Measurements from ENCODE around the gene DNER.

DNER gene

DNA sequence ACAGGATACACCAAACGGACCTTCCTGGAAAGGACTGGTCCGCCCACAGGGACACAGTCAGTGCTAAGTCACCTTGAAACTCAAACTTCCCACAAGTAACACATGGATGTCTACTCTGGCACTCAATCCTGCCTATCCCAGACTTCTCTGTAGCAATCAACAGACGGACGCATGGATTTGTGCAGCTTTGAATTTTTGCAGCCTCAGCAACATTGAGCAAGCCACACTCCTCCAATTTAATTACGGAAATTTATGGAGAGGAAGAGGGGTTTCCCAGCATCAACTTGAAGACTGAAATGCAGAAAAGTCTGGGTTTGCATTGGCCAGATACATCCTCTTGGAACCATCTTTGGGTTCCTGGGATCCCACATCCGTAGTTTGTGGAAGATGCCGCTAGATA lies 26.2 kb downstream of the DNER start:
- H3K9me3 ChIP-seq (ENCODE audit: insufficient read depth, low read depth, low read length), result no peaks in the 10 kb centered on the region
- H3K4me3 ChIP-seq (ENCODE audit: low read length, poor library complexity, severe bottlenecking), result no peak overlapping the region
- TF ChIP-seq, protein P1, sequence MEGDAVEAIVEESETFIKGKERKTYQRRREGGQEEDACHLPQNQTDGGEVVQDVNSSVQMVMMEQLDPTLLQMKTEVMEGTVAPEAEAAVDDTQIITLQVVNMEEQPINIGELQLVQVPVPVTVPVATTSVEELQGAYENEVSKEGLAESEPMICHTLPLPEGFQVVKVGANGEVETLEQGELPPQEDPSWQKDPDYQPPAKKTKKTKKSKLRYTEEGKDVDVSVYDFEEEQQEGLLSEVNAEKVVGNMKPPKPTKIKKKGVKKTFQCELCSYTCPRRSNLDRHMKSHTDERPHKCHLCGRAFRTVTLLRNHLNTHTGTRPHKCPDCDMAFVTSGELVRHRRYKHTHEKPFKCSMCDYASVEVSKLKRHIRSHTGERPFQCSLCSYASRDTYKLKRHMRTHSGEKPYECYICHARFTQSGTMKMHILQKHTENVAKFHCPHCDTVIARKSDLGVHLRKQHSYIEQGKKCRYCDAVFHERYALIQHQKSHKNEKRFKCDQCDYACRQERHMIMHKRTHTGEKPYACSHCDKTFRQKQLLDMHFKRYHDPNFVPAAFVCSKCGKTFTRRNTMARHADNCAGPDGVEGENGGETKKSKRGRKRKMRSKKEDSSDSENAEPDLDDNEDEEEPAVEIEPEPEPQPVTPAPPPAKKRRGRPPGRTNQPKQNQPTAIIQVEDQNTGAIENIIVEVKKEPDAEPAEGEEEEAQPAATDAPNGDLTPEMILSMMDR (conservative IDR thresholded peaks at IDR 0.05; ENCODE audit: low read length), result no peak
- TF ChIP-seq EZH2phosphoT487 (IDR thresholded peaks at IDR 0.05; ENCODE audit: borderline replicate concordance), result no peak
- H3K4me1 ChIP-seq (ENCODE audit: insufficient read depth, low read length, poor library complexity, severe bottlenecking), result no peaks in the 10 kb centered on the region
- H4K20me1 ChIP-seq (ENCODE audit: insufficient read depth, low read length, poor library complexity, severe bottlenecking), result no peaks in the 10 kb centered on the region
- H3K27me3 ChIP-seq (ENCODE audit: insufficient read depth, low read length, poor library complexity, severe bottlenecking), result no peaks in the 10 kb centered on the region
- H3K9me2 ChIP-seq (replicated peaks; ENCODE audit: low read depth, low read length), result no peaks in the 10 kb centered on the region
- no peaks in the 10 kb centered on the region for H3F3A ChIP-seq (ENCODE audit: low read depth)
- H3K36me3 ChIP-seq (ENCODE audit: insufficient read depth, low read length), result no peaks in the 10 kb centered on the region
- H3K4me2 ChIP-seq (ENCODE audit: low read depth, low read length, poor library complexity, severe bottlenecking), result no peak overlapping the region
- no peak overlapping the region for H3K9ac ChIP-seq (ENCODE audit: low read depth, low read length, poor library complexity, severe bottlenecking)
- H2AFZ ChIP-seq (ENCODE audit: low read length), result no peak overlapping the region
- H3K79me2 ChIP-seq (ENCODE audit: insufficient read depth, low read length), result no peaks in the 10 kb centered on the region

DNA sequence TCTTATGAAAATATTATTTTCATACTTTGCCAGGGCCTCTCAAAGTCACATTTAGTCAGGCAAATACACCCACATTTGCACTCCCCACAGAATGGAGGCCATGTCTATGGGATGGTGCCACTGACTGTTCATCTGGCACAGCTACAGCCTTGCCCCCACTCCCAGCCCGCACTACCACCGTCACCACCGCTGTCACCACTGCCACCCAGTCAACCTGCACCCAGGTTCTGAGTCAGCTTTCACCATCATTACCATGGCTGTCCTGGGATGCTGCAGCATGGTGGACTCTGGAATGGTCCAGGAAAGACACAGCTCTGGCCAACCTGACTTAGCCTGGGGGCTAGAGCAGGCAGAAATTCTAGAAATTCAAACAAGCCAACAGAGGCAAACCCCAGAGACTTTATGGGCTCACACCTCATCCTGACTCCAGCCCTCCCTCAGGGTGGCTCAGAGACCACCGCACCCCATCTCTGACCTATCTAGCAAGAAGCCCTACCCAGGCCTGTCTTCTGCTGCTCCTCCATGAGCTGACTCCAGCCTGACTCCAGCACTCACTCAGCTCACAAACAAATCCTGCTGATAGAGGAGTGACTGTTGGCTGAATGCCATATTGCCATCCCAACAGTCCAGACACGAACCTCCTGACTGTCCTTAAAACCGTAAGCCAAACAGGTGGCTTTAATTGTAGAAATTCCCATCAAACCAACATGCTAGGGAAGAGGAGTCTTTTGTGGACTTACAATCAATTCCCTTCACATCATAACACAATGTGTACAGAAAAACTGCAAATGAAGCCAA lies 28.0 kb downstream of the DNER start:
- H3K9ac ChIP-seq (ENCODE audit: low read depth, low read length, poor library complexity, severe bottlenecking), result no peak overlapping the region
- no peaks in the 10 kb centered on the region for H3K27me3 ChIP-seq (ENCODE audit: insufficient read depth, low read length, poor library complexity, severe bottlenecking)
- no peaks in the 10 kb centered on the region for H4K20me1 ChIP-seq (ENCODE audit: insufficient read depth, low read length, poor library complexity, severe bottlenecking)
- H3K9me2 ChIP-seq (replicated peaks; ENCODE audit: low read depth, low read length), result no peaks in the 10 kb centered on the region
- no peaks in the 10 kb centered on the region for H3K4me1 ChIP-seq (ENCODE audit: insufficient read depth, low read length, poor library complexity, severe bottlenecking)
- H3K4me3 ChIP-seq (ENCODE audit: low read length, poor library complexity, severe bottlenecking), result no peak overlapping the region
- no peaks in the 10 kb centered on the region for H3F3A ChIP-seq (ENCODE audit: low read depth)
- no peak for TF ChIP-seq EZH2phosphoT487 (IDR thresholded peaks at IDR 0.05; ENCODE audit: borderline replicate concordance)
- TF ChIP-seq, protein P1 (conservative IDR thresholded peaks at IDR 0.05; ENCODE audit: low read length), result no peak
- H3K79me2 ChIP-seq (ENCODE audit: insufficient read depth, low read length), result no peaks in the 10 kb centered on the region
- no peak overlapping the region for H3K4me2 ChIP-seq (ENCODE audit: low read depth, low read length, poor library complexity, severe bottlenecking)
- no peaks in the 10 kb centered on the region for H3K36me3 ChIP-seq (ENCODE audit: insufficient read depth, low read length)
- H2AFZ ChIP-seq (ENCODE audit: low read length), result no peak overlapping the region
- H3K9me3 ChIP-seq (ENCODE audit: insufficient read depth, low read depth, low read length), result no peaks in the 10 kb centered on the region

DNA sequence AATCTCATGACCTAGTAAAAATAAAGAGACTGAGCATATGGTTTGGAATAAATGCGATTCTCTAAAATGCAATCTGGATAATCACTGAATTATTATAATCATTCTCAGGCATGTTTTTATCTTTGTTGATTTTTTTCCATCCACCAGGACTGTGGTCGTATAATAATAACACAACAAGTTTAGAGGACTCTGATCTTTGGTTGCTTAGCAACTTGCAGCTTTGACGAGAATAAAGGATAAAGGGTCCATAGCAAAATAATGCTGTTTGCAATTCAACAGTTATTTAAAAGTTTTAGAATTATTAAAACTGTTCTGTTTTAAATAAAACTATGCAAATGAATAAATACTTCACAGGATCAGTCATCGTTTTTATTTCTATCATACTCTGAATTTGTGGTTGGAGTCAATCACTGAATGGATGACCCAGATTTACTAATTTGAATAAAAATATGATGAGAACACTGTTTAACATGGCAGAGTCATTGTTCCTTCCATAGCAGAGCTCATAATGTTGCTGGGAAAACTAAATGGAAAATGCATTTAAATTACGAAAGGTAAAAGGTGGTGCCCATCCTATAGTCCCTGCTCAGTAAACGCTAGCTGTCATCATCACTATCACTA lies 29.3 kb downstream of the DNER start:
- no peaks in the 10 kb centered on the region for H3F3A ChIP-seq (ENCODE audit: low read depth)
- TF ChIP-seq EZH2phosphoT487 (IDR thresholded peaks at IDR 0.05; ENCODE audit: borderline replicate concordance), result no peak
- TF ChIP-seq, protein P1 (conservative IDR thresholded peaks at IDR 0.05; ENCODE audit: low read length), result no peak
- H3K9me2 ChIP-seq (replicated peaks; ENCODE audit: low read depth, low read length), result no peaks in the 10 kb centered on the region
- no peaks in the 10 kb centered on the region for H3K79me2 ChIP-seq (ENCODE audit: insufficient read depth, low read length)
- H3K27me3 ChIP-seq (ENCODE audit: insufficient read depth, low read length, poor library complexity, severe bottlenecking), result no peaks in the 10 kb centered on the region
- no peaks in the 10 kb centered on the region for H3K9me3 ChIP-seq (ENCODE audit: insufficient read depth, low read depth, low read length)
- H4K20me1 ChIP-seq (ENCODE audit: insufficient read depth, low read length, poor library complexity, severe bottlenecking), result no peaks in the 10 kb centered on the region
- H3K36me3 ChIP-seq (ENCODE audit: insufficient read depth, low read length), result no peaks in the 10 kb centered on the region
- no peak overlapping the region for H2AFZ ChIP-seq (ENCODE audit: low read length)
- H3K4me1 ChIP-seq (ENCODE audit: insufficient read depth, low read length, poor library complexity, severe bottlenecking), result no peaks in the 10 kb centered on the region
- no peak overlapping the region for H3K4me3 ChIP-seq (ENCODE audit: low read length, poor library complexity, severe bottlenecking)
- no peak overlapping the region for H3K4me2 ChIP-seq (ENCODE audit: low read depth, low read length, poor library complexity, severe bottlenecking)
- no peak overlapping the region for H3K9ac ChIP-seq (ENCODE audit: low read depth, low read length, poor library complexity, severe bottlenecking)

All from Loucy (cell line).